Measurements from ENCODE around the gene HOXA11.

Gene HOXA11

GRCh38 chr7:27176524-27176845, 8.5 kb downstream of the HOXA11 start:
- Histone ChIP-seq H3K27ac (ENCODE audit: low read depth, low read length, poor library complexity, severe bottlenecking) (no peak overlapping the region), H3F3A (ENCODE audit: insufficient read depth, low read length) (no peaks in the 10 kb centered on the region), H3K9me3 (ENCODE audit: low read length) (no peaks in the 10 kb centered on the region), H3K9me2 (ENCODE audit: low read depth, low read length) (no peaks in the 10 kb centered on the region), H3K79me2 (ENCODE audit: insufficient read depth, low read length) (no peaks in the 10 kb centered on the region), H3K27me3 (ENCODE audit: insufficient read depth, low read length) (peaks cover 9% of the 10 kb centered on the region; the same call in 1 of the 2 replicates), H3K36me3 (ENCODE audit: insufficient read depth, low read length) (no peaks in the 10 kb centered on the region), H3K4me2 (ENCODE audit: low read length) (no peak overlapping the region), H4K20me1 (ENCODE audit: insufficient read depth, low read length) (no peaks in the 10 kb centered on the region), H3K4me1 (ENCODE audit: insufficient read depth, low read length, severe bottlenecking) (peaks cover 16% of the 10 kb centered on the region), H3K4me3 (ENCODE audit: low read depth, low read length, poor library complexity, severe bottlenecking) (no peak overlapping the region), H2AFZ (ENCODE audit: low read length) (no peak overlapping the region), H3K9ac (ENCODE audit: low read length) (no peak overlapping the region)
- TF ChIP-seq CTCF (IDR thresholded peaks at IDR 0.05; ENCODE audit: low read length) = no peak
- no peak for TF ChIP-seq EZH2 (IDR thresholded peaks at IDR 0.05; ENCODE audit: borderline replicate concordance, low read length)

GRCh38 chr7:27175626-27176523, 9.2 kb downstream of the HOXA11 start:
- TF ChIP-seq CTCF (IDR thresholded peaks at IDR 0.05; ENCODE audit: low read length) = no peak
- TF ChIP-seq EZH2 (IDR thresholded peaks at IDR 0.05; ENCODE audit: borderline replicate concordance, low read length) = no peak
- no peaks in the 10 kb centered on the region for H3K79me2 ChIP-seq (ENCODE audit: insufficient read depth, low read length)
- no peaks in the 10 kb centered on the region for H3F3A ChIP-seq (ENCODE audit: insufficient read depth, low read length)
- peaks cover 16% of the 10 kb centered on the region for H3K4me1 ChIP-seq (ENCODE audit: insufficient read depth, low read length, severe bottlenecking)
- H3K36me3 ChIP-seq (ENCODE audit: insufficient read depth, low read length) = no peaks in the 10 kb centered on the region
- H3K27ac ChIP-seq (ENCODE audit: low read depth, low read length, poor library complexity, severe bottlenecking) = no peak overlapping the region
- no peak overlapping the region for H2AFZ ChIP-seq (ENCODE audit: low read length)
- no peaks in the 10 kb centered on the region for H3K9me3 ChIP-seq (ENCODE audit: low read length)
- no peak overlapping the region for H3K9ac ChIP-seq (ENCODE audit: low read length)
- H3K4me3 ChIP-seq (ENCODE audit: low read depth, low read length, poor library complexity, severe bottlenecking) = no peak overlapping the region
- no peak overlapping the region for H3K4me2 ChIP-seq (ENCODE audit: low read length)
- peaks cover 9% of the 10 kb centered on the region; the same call in 1 of the 2 replicates for H3K27me3 ChIP-seq (ENCODE audit: insufficient read depth, low read length)
- H4K20me1 ChIP-seq (ENCODE audit: insufficient read depth, low read length) = no peaks in the 10 kb centered on the region
- no peaks in the 10 kb centered on the region for H3K9me2 ChIP-seq (ENCODE audit: low read depth, low read length)

- TF ChIP-seq CTCF (IDR thresholded peaks at IDR 0.05; ENCODE audit: low read length) = no peak
- Histone ChIP-seq H3K27ac (ENCODE audit: low read depth, low read length, poor library complexity, severe bottlenecking) (no peak overlapping the region), H3K36me3 (ENCODE audit: insufficient read depth, low read length) (no peaks in the 10 kb centered on the region), H3K4me2 (ENCODE audit: low read length) (no peak overlapping the region), H3K4me3 (ENCODE audit: low read depth, low read length, poor library complexity, severe bottlenecking) (no peak overlapping the region), H3K27me3 (ENCODE audit: insufficient read depth, low read length) (peaks cover 9% of the 10 kb centered on the region; the same call in 1 of the 2 replicates), H2AFZ (ENCODE audit: low read length) (no peak overlapping the region), H3K9me2 (ENCODE audit: low read depth, low read length) (no peaks in the 10 kb centered on the region), H3K79me2 (ENCODE audit: insufficient read depth, low read length) (no peaks in the 10 kb centered on the region), H3F3A (ENCODE audit: insufficient read depth, low read length) (no peaks in the 10 kb centered on the region), H3K9me3 (ENCODE audit: low read length) (no peaks in the 10 kb centered on the region), H3K9ac (ENCODE audit: low read length) (no peak overlapping the region), H4K20me1 (ENCODE audit: insufficient read depth, low read length) (no peaks in the 10 kb centered on the region), H3K4me1 (ENCODE audit: insufficient read depth, low read length, severe bottlenecking) (peaks cover 16% of the 10 kb centered on the region)
These were observed 10.0 kb downstream of the HOXA11 start for GRCh38 chr7:27174874-27175625.

Data from OCI-LY1 (cell line).